ENCODE results near the gene CARD19. TPM values are rescaled to one million over a fixed set of nuclear protein-coding genes. Genes with fewer than 3 reads are reported as not detected.
A peak's percentile ranks its signal among the peaks of the same experiment; 100 is the strongest.

The CARD19 gene
- total RNA-seq, 2 experiments from 2014 or later: 80.4 to 83.5 TPM

DNA sequence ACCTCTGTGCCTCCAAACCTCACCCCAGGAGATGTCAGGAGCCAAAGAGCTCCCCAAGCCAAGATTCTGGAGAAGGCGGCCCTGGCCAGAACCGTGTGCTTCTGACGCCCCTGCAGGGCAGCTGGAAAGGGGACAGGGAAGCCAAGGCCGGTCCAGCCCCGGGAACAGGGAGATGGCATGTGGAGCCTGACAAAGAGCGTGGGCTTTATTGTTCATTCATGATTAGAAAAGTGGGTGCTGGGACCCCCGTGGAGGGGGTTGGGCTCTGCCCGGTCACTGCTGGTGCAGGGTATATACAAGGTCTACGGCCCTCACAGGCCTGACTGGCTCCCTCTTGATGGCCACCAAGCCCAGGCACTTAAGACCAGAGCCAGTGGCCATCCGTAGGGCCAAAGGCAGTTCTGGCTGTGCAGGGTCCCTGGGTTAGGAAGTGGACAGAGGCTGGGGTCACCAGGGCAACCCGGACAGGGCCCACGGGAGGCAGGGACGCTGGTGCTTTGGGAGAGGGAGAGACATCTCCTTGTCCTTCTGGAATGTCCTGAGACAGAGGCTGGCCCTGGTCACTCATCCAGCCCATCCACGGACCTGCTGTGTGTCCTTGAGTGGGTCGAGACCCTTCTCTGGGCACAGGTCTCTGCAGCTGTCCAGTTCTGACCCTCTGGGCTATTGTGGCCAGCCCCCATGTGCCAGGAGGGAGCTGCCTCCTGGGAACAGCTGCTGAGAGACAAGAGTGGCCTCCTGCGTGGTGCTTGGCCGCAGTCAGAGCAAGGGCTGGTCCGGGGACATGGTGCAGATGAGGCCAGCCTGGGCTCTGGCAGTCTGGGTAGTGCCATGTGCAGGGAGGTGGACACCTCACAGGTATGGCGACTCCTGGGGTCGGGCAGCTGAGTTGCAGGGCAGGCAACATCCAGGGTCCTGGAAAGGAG lies 25.6 kb downstream of the CARD19 start:
- H3K4me3 Mint-ChIP-seq: no peak overlapping the region
- CTCF ChIA-PET: interaction anchor here (0.6 kb wide), 1 partner anchor 13 kb away, joined by 3 read pairs; no protein-coding TSS in a partner anchor
- DNase-seq: no peak

DNA sequence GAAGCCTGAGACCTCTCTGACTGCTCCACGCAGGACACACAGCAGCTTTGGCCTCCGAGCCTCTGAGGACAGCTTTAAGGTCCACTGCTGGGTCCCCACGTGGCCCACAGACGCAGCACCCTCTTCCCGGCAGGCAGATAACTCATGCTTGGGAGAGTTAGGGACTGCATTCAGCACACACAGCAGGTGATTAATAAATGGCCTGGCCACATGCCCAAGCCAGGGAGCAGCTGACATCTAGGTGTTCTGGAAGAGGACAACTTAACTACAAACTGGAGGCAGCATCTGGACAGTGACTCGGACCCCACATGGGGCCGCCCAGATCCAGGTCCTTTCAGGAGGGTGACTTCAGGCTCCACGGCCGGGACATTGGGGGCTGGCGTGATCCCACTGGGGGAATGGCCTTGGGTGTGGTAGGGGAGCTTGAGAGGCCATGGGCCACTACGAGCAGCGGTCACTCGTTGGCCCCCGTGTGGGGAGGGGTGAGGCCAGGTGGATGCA lies 26.8 kb downstream of the CARD19 start:
- Mint-ChIP-seq H3K4me1 (peaks cover 37% of the 10 kb centered on the region), H3K27ac (no peak overlapping the region), H3K36me3 (ENCODE audit: low read depth) (peaks cover 29% of the 10 kb centered on the region), H3K9me3 (no peaks in the 10 kb centered on the region), H3K4me3 (no peak overlapping the region), H3K27me3 (no peaks in the 10 kb centered on the region)
- POLR2A ChIA-PET: no interaction called here
- CTCF ChIA-PET: interaction anchor here (3.4 kb wide), 1 partner anchor 14 kb away, joined by 15 read pairs; no protein-coding TSS in a partner anchor
- no peak for DNase-seq

More for the DNA sequence above, 25.6 kb downstream of the CARD19 start:
- no peaks in the 10 kb centered on the region for H3K27me3 Mint-ChIP-seq
- peaks cover 27% of the 10 kb centered on the region for H3K36me3 Mint-ChIP-seq (ENCODE audit: low read depth)
- POLR2A ChIA-PET: interaction anchor here (4.5 kb wide), 1 partner anchor 8 kb away, joined by 14 read pairs; no protein-coding TSS in a partner anchor
- H3K9me3 Mint-ChIP-seq: no peaks in the 10 kb centered on the region
- H3K27ac Mint-ChIP-seq: peak overlapping the region; percentile 38
- peaks cover 26% of the 10 kb centered on the region for H3K4me1 Mint-ChIP-seq

DNA sequence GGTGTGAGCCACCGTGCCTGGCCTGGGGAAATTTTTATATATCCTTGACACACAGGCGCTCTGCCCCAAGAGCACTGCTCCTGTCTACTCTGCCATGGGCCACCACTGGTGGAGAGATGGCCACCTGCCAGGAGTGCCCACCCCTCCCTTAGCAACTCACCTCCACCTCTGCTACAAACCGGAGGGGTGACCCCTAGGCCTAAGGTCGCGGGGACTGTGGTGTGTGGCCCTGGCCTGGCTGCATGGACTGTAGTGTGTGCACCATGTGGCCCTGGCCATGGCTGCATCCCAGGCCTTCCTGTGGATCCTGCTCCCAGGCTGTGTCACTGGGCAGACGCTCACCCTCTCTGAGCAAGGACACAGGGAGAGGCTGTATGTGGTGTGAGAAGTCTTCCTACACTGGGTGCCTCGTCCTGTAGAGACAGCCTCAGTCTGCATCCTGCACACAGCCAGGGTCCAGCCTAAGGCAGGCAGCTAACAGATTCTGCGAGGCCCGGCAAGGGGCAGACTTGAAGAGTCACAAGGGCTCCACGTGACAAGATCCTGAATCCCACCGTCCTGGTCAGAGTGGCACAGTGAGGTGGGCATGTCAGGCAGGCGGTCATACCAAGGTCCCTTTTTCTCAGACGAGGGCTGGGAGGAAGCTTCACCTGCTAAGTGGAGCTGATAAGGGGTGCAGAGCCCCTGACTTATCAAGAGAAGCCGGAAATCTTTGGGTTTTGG lies 27.7 kb downstream of the CARD19 start:
- Mint-ChIP-seq H3K4me3 (no peak overlapping the region), H3K4me1 (peaks cover 43% of the 10 kb centered on the region), H3K9me3 (no peaks in the 10 kb centered on the region), H3K27me3 (no peaks in the 10 kb centered on the region), H3K36me3 (ENCODE audit: low read depth) (peaks cover 33% of the 10 kb centered on the region), H3K27ac (no peak overlapping the region)
- ChIA-PET CTCF (interaction anchor here (3.4 kb wide), 1 partner anchor 15 kb away, joined by 15 read pairs; no protein-coding TSS in a partner anchor), POLR2A (interaction anchor here (1.8 kb wide), 1 partner anchor 15 kb away, joined by 5 read pairs; no protein-coding TSS in a partner anchor)
- no peak for DNase-seq

DNA sequence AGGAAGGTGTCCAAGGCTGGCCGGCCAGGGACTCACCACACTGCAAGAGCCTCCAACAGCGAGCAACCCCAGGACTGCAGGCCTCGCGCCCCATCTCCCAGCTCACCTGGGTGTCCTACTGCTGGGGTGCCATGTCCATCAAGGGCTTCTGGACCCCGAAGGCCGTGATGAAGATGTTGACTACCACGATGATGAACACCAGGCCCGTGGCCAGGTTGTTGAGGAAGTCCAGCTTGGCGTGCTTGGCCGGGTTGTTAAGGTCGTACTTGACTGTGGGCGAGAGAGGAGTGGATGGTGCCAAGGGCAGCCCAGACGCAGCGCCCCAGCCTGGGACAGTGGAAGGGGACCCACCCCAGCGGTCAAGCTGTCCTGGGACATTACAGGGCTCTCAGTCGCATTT lies 28.8 kb downstream of the CARD19 start:
- H3K36me3 Mint-ChIP-seq (ENCODE audit: low read depth): peaks cover 33% of the 10 kb centered on the region
- DNase-seq: no peak
- CTCF ChIA-PET: interaction anchor here (3.4 kb wide), 1 partner anchor 16 kb away, joined by 15 read pairs; no protein-coding TSS in a partner anchor
- peak overlapping the region; percentile 10 for H3K27ac Mint-ChIP-seq
- POLR2A ChIA-PET: interaction anchor here (1.3 to 1.8 kb wide), 2 partner anchors 16 to 26 kb away, joined by 3 to 5 read pairs; no protein-coding TSS in a partner anchor
- H3K9me3 Mint-ChIP-seq: no peaks in the 10 kb centered on the region
- peaks cover 38% of the 10 kb centered on the region for H3K4me1 Mint-ChIP-seq
- no peaks in the 10 kb centered on the region for H3K27me3 Mint-ChIP-seq
- H3K4me3 Mint-ChIP-seq: no peak overlapping the region

DNA sequence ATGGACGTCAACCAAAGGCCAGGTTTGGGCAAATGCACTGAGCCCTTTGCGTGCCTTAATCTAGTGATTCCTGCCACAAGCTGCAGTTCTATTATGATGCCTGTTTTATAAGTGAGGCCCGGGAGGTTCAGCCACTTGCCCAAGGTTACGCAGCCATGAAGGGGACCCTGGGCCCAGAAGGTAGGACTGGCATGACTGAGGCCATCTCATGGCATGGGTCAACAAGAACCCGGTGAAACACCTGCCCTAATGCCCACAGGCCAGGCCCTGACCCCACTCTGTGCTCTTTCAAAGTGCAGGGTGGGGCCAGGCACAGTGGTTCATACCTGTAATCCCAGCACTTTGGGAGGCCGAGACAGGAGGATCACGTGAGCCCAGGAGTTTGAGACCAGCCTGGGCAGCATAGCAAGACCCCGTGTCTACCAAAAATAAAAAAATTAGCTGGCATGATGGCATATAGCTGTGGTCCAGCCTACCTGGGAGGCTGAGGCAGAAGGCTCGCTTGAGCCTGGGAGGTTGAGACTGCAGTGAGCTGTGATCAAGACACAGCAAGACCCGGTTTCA lies 29.4 kb downstream of the CARD19 start:
- H3K4me3 Mint-ChIP-seq: no peak overlapping the region
- no peak for DNase-seq
- CTCF ChIA-PET: interaction anchor here (3.4 kb wide), 1 partner anchor 16 kb away, joined by 15 read pairs; no protein-coding TSS in a partner anchor
- POLR2A ChIA-PET: interaction anchor here (0.8 to 1.7 kb wide), 4 partner anchors 15 to 31 kb away, joined by 3 to 7 read pairs (median 3); no protein-coding TSS in a partner anchor
- H3K9me3 Mint-ChIP-seq: no peaks in the 10 kb centered on the region
- peak overlapping the region; percentile 77 for H3K27ac Mint-ChIP-seq
- H3K4me1 Mint-ChIP-seq: peaks cover 34% of the 10 kb centered on the region
- H3K36me3 Mint-ChIP-seq (ENCODE audit: low read depth): peaks cover 28% of the 10 kb centered on the region
- no peaks in the 10 kb centered on the region for H3K27me3 Mint-ChIP-seq

DNA sequence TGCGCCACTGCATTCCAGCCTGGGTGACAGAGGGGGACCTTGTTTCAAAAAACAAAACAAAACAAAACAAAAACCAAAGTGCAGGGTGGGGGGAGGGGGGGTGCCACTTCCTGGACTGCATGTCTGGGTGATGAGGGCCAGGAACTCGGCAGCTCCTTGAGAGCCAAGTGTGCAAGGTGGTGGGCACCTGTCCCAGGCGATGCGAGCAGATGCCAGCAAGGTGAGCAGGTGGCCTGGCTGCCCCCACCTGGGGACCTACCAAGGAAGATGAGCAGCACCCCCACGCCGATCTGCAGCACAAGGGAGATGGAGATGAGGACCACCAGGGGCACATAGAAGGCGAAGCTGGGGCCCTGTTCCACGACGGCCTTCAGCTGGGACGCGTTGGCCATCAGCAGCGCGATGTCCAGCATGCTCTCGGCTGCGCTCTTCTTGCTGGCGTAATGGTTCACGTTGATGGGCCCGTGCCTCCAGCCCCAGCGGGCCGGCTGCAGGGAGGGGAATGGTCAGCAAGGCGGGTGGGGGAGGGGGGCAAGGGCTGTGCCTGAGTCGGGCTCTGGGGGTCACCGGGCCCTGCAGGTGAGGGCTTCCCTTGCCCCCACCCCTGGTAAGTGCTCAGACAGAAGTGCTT lies 30.2 kb downstream of the CARD19 start:
- Mint-ChIP-seq H3K9me3 (no peaks in the 10 kb centered on the region), H3K4me3 (no peak overlapping the region), H3K36me3 (ENCODE audit: low read depth) (peaks cover 28% of the 10 kb centered on the region), H3K27me3 (no peaks in the 10 kb centered on the region), H3K4me1 (peaks cover 40% of the 10 kb centered on the region), H3K27ac (peak overlapping the region; percentile 77)
- no peak for DNase-seq
- ChIA-PET CTCF (interaction anchor here (3.4 kb wide), 1 partner anchor 17 kb away, joined by 15 read pairs; no protein-coding TSS in a partner anchor), POLR2A (interaction anchor here (0.8 to 1.7 kb wide), 3 partner anchors 14 to 30 kb away, joined by 3 to 7 read pairs (median 3); no protein-coding TSS in a partner anchor)

DNA sequence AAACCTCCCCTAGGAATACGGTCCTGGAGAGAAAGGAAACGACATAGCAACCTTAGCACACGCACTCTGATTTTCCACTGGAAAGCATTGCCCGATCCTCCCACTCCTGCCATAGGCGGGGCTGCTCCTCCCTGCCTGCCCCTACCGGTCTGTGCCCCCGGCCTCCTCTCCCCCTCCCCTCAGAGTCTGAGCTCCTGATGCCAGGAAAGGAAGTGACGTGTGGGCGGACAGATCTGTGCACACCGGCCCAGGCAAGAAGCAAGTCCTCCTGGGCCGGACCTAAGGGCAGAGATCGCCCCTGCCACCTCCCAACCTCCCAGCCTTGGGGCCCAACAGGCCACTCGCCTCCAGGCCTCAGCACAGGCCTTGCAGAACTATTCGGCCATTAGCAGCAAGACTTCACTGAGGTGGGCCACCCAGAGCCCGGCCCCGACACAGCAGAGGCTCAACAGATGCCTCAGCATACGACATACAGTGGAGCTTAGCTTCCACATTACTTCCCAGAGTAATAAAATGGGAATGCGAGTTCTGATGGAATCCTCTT lies 30.9 kb downstream of the CARD19 start:
- no peak overlapping the region for H3K4me3 Mint-ChIP-seq

DNA sequence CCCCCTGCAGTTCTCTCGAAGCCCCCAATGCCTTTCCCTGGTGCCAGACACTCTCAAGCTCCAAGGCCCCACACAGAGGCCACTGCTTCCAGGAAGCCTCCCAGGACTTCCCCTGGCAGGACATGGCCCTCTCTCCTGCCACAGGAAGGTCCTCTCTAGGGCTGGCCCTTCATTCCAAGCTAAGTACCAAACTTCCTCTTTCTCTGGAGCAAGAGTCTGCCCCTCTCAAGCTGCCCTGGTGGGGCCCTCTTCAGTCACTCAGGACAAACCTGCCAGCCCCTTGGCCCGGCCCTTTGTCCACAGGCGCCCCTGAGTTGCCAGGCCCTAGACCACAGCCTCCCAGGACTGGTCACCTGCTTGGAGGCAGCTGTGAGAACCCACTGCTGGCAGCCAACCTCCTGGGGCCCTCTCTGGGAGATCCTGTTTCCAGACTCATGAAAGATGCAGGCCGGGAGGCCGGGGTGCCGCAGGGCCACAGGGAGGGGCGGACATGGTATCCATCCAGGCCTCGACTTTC lies 31.4 kb downstream of the CARD19 start:
- peak overlapping the region; percentile 49 for H3K27ac Mint-ChIP-seq
- no peak overlapping the region for H3K4me3 Mint-ChIP-seq
- peaks cover 52% of the 10 kb centered on the region for H3K4me1 Mint-ChIP-seq
- ChIA-PET POLR2A (interaction anchor here (1.7 kb wide), 1 partner anchor 16 kb away, joined by 7 read pairs; no protein-coding TSS in a partner anchor), CTCF (no interaction called here)
- no peak for DNase-seq
- H3K36me3 Mint-ChIP-seq (ENCODE audit: low read depth): peaks cover 28% of the 10 kb centered on the region
- H3K9me3 Mint-ChIP-seq: no peaks in the 10 kb centered on the region
- H3K27me3 Mint-ChIP-seq: no peaks in the 10 kb centered on the region

More for the DNA sequence above, 30.9 kb downstream of the CARD19 start:
- POLR2A ChIA-PET: interaction anchor here (1.3 to 1.7 kb wide), 2 partner anchors 13 to 17 kb away, joined by 3 to 7 read pairs; no protein-coding TSS in a partner anchor
- no peak for DNase-seq
- H3K27ac Mint-ChIP-seq: peak overlapping the region; percentile 49
- H3K4me1 Mint-ChIP-seq: peaks cover 47% of the 10 kb centered on the region
- no peaks in the 10 kb centered on the region for H3K27me3 Mint-ChIP-seq
- H3K9me3 Mint-ChIP-seq: no peaks in the 10 kb centered on the region
- H3K36me3 Mint-ChIP-seq (ENCODE audit: low read depth): peaks cover 28% of the 10 kb centered on the region
- CTCF ChIA-PET: no interaction called here

DNA sequence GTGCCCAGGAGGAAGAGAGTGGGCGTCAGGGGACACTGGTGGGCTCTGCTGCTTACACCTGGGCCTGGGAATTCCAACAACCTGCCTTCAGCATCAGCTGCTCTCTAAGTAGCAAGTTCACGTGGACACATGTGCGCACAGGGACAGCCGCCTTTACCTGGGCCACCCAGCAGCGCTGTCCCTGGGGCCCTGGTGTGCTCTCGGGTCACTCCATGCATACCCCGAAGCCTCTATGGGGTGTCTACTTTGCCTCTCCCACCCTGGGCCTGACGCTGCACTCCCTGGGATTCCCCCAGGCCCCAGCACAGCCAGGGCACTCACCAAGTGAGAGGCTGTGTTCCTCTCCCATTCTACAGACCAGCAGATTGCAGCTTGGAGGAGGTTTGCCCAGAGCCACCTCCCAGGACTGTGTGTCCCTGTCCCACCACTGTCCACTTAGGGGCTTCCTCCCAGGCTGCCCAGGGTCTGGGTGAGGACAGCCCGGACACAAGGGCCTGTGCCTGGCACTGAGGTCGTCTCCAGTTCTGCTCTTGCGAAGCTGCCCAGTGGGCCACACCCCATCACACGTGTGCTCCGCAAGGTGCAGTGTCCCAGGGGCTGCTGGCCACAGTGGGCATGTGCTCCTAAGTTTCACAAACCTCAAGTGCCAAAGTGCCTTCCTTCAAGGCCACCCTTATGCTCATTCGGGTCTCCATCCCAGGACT lies 32.1 kb downstream of the CARD19 start:
- H3K4me1 Mint-ChIP-seq: peaks cover 59% of the 10 kb centered on the region
- no peak overlapping the region for H3K4me3 Mint-ChIP-seq
- peak overlapping the region; percentile 16 for H3K27ac Mint-ChIP-seq
- CTCF ChIA-PET: interaction anchor here (1.2 to 1.3 kb wide), 2 partner anchors 14 to 19 kb away, joined by 4 to 9 read pairs; no protein-coding TSS in a partner anchor
- H3K9me3 Mint-ChIP-seq: no peaks in the 10 kb centered on the region
- no peaks in the 10 kb centered on the region for H3K27me3 Mint-ChIP-seq
- DNase-seq: no peak
- H3K36me3 Mint-ChIP-seq (ENCODE audit: low read depth): peaks cover 28% of the 10 kb centered on the region
- POLR2A ChIA-PET: interaction anchor here (1.2 kb wide), 1 partner anchor 31 kb away, joined by 3 read pairs; no protein-coding TSS in a partner anchor

DNA sequence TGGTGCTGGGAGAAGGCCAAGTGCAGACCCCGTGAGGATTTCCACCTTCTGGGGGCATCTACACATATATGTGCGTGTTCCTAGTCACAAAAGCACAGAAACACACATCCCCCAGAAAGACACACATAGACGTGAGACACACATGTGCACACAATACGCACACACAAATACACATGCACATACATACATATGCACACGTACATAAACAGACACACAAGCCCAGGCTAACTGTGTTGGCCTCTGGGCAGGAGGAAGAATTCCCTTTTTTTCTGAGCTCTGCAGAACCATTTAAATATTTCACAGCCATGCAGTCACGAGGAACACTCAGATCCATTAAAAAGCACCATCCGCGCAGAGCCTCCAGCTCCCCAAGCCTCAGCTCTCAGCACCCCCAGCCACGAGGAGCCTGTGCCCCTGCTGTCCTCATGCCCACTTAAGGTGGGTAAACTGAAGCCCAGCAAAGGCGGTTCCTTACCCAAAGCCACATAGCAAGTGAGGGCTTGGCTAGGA lies 32.8 kb downstream of the CARD19 start:
- DNase-seq: no peak
- Mint-ChIP-seq H3K36me3 (ENCODE audit: low read depth) (peaks cover 28% of the 10 kb centered on the region), H3K4me1 (peaks cover 61% of the 10 kb centered on the region), H3K27me3 (no peaks in the 10 kb centered on the region), H3K27ac (no peak overlapping the region), H3K4me3 (no peak overlapping the region), H3K9me3 (no peaks in the 10 kb centered on the region)
- POLR2A ChIA-PET: interaction anchor here (1.2 to 2.9 kb wide), 2 partner anchors 9 to 31 kb away, joined by 3 to 14 read pairs; no protein-coding TSS in a partner anchor
- CTCF ChIA-PET: interaction anchor here (1.2 to 1.7 kb wide), 3 partner anchors 10 to 20 kb away, joined by 4 to 9 read pairs (median 5); no protein-coding TSS in a partner anchor

Data from activated CD4-positive, alpha-beta memory T cell treated with anti-CD3 and anti-CD28 coated beads, Interleukin-2, amount 10 ng/mL, durations not matched to agents 7 days and 5 days (primary cell).